ENCODE measurements around the gene GRB7. TPM values are rescaled to one million over a fixed set of nuclear protein-coding genes. Genes with fewer than 3 reads are reported as not detected.

The GRB7 gene
- total and polyA plus RNA-seq, 9 of the 15 experiments (the other 6 are each of a cell fraction or from before 2014, with no cell fraction given) = 0.04 to 6.2 (median 2.2) TPM

DNA sequence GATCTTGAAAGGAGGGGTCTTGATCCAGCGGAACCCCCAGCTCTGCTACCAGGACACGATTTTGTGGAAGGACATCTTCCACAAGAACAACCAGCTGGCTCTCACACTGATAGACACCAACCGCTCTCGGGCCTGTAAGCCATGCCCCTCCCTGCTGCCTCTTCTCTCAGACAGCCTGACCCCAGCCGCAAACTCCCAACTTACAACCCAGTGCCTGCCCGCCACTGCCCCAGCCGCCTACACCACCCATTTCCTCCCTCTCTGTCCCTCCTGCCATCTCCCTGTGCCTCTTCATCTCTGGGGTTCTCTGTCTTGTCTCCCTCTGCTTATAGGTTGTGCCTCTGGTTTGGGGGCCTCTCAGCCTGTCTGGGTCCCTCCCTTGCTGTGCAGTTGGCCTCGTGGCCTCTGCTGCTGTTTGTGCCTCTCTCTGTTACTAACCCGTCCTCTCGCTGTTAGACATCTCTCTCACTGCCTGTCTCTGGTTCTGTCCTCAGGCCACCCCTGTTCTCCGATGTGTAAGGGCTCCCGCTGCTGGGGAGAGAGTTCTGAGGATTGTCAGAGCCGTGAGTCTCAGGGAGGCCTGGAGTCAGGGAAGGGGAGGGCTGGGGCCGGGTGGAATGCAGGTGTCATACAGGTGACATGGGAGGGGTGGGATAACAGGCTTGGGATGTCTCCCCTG is 28.3 kb upstream of the GRB7 start:
- peaks cover 0 to 25% of the 10 kb centered on the region in 2 experiments; a peak in 3 of 5 replicates for H3K4me1 ChIP-seq (replicated peaks in 1 of 2; ENCODE audit: control insufficient read depth in 2 of 2, insufficient read depth in 2 of 2, low read length in 2 of 2)
- no peaks in the 10 kb centered on the region for H3K36me3 ChIP-seq (ENCODE audit: control insufficient read depth, insufficient read depth, low read length)
- 38% methylated on average over 14 of the region's 14 CpGs for WGBS (ENCODE audit: insufficient coverage, low coverage, missing lambda C conversion rate)
- H3K79me2 ChIP-seq (ENCODE audit: control insufficient read depth, insufficient read depth, low read length) = no peaks in the 10 kb centered on the region
- TF ChIP-seq MCM7 (IDR thresholded peaks at IDR 0.05) (no peak), MAZ (CRISPR knock-in tag; conservative IDR thresholded peaks at IDR 0.05 in 1 of 2, IDR thresholded peaks at IDR 0.05 in 1 of 2) (no peak), TAL1 (IDR thresholded peaks at IDR 0.05) (no peak), NFIX (CRISPR knock-in tag; IDR thresholded peaks at IDR 0.05; ENCODE audit: low read depth) (no peak), PRPF4 (IDR thresholded peaks at IDR 0.05; ENCODE audit: insufficient read depth, low read depth, low read length, poor library complexity, severe bottlenecking) (no peak), BDP1 (IDR thresholded peaks at IDR 0.05; ENCODE audit: insufficient read depth, insufficient read length) (no peak), PML (IDR thresholded peaks at IDR 0.05; ENCODE audit: low read length) (no peak), ZBTB17 (CRISPR knock-in tag; IDR thresholded peaks at IDR 0.05) (no peak), MEF2A (IDR thresholded peaks at IDR 0.05; ENCODE audit: control insufficient read depth, low read depth, low read length) (no peak)
- TF ChIP-seq, protein P1, sequence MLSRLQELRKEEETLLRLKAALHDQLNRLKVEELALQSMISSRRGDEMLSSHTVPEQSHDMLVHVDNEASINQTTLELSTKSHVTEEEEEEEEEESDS (CRISPR knock-in tag; IDR thresholded peaks at IDR 0.05) = no peak
- TF ChIP-seq, protein P2, sequence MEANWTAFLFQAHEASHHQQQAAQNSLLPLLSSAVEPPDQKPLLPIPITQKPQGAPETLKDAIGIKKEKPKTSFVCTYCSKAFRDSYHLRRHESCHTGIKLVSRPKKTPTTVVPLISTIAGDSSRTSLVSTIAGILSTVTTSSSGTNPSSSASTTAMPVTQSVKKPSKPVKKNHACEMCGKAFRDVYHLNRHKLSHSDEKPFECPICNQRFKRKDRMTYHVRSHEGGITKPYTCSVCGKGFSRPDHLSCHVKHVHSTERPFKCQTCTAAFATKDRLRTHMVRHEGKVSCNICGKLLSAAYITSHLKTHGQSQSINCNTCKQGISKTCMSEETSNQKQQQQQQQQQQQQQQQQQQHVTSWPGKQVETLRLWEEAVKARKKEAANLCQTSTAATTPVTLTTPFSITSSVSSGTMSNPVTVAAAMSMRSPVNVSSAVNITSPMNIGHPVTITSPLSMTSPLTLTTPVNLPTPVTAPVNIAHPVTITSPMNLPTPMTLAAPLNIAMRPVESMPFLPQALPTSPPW (CRISPR knock-in tag; IDR thresholded peaks at IDR 0.05) = no peak
- TF ChIP-seq, protein P3, sequence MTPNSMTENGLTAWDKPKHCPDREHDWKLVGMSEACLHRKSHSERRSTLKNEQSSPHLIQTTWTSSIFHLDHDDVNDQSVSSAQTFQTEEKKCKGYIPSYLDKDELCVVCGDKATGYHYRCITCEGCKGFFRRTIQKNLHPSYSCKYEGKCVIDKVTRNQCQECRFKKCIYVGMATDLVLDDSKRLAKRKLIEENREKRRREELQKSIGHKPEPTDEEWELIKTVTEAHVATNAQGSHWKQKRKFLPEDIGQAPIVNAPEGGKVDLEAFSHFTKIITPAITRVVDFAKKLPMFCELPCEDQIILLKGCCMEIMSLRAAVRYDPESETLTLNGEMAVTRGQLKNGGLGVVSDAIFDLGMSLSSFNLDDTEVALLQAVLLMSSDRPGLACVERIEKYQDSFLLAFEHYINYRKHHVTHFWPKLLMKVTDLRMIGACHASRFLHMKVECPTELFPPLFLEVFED (CRISPR knock-in tag; conservative IDR thresholded peaks at IDR 0.05) = no peak
- TF ChIP-seq, protein P4, sequence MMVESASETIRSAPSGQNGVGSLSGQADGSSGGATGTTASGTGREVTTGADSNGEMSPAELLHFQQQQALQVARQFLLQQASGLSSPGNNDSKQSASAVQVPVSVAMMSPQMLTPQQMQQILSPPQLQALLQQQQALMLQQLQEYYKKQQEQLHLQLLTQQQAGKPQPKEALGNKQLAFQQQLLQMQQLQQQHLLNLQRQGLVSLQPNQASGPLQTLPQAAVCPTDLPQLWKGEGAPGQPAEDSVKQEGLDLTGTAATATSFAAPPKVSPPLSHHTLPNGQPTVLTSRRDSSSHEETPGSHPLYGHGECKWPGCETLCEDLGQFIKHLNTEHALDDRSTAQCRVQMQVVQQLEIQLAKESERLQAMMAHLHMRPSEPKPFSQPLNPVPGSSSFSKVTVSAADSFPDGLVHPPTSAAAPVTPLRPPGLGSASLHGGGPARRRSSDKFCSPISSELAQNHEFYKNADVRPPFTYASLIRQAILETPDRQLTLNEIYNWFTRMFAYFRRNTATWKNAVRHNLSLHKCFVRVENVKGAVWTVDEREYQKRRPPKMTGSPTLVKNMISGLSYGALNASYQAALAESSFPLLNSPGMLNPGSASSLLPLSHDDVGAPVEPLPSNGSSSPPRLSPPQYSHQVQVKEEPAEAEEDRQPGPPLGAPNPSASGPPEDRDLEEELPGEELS (CRISPR knock-in tag; IDR thresholded peaks at IDR 0.05; ENCODE audit: borderline replicate concordance) = no peak
- no peak overlapping the region for H3K4me3 ChIP-seq
- no peaks in the 10 kb centered on the region; the same call in 1 of the 2 replicates for H4K20me1 ChIP-seq (replicated peaks; ENCODE audit: control insufficient read depth, insufficient read depth, low read length)
- no TSS peak for BruUV-seq (replicated peaks)
- intact Hi-C loops (cut with micrococcal nuclease) (no loop called here), in situ Hi-C loops (cut with MboI) (no loop called here)
- H3K9me3 ChIP-seq (replicated peaks; ENCODE audit: control insufficient read depth, insufficient read depth, low read depth, low read length) = no peaks in the 10 kb centered on the region
- H3K9me1 ChIP-seq (ENCODE audit: control insufficient read depth, insufficient read depth, low read length) = no peaks in the 10 kb centered on the region
- ATAC-seq (peak; percentile 31; the same call in 2 of the 3 replicates), DNase-seq (ENCODE audit: extremely low read depth in 1 of 4, low spot score in 3 of 4) (no peak), FAIRE-seq (no peak)
- no peak overlapping the region for H2AFZ ChIP-seq (ENCODE audit: low read depth, low read length)
- H3K27me3 ChIP-seq (ENCODE audit: control insufficient read depth in 2 of 2, insufficient read depth in 2 of 2, low read length in 2 of 2) = 0 out of 5 replicates have a peak, but pooled peaks cover 0 to 5% of the 10 kb centered on the region in 2 experiments
- peak overlapping the region in 1 of 2 experiments; percentile 59; a peak in 1 of 4 replicates for H3K9ac ChIP-seq (ENCODE audit: insufficient read depth in 1 of 2, low read depth in 2 of 2, low read length in 2 of 2)
- H3K4me2 ChIP-seq (ENCODE audit: insufficient read depth, low read length) = no peak overlapping the region
- no peak overlapping the region for H3K27ac ChIP-seq (ENCODE audit: extremely low read depth, low read depth, low read length)
- POLR2A ChIA-PET = interaction anchor here (0.7 to 1.6 kb wide), 5 partner anchors 14 to 77 kb away, joined by 3 to 6 read pairs (median 3); partner anchors contain the start of gene PGAP3
- CTCF ChIA-PET (ENCODE audit: low intra/inter-chr PET ratio) = no interaction called here

Data from K562 (cell line).